Ovary (tissue), 3 donors: ENCODE data around the gene INVS.

ENCODE experiments used
- CTCF ChIP-seq, 3 donors: fragments of 450-650 bp in 2 of 3; fragments of 200-600 bp in 1 of 3; IDR thresholded peaks; one replicate each; pipeline versions ENCODE4 v1.5.1 to v1.8.0; 2016 to 2022; ENCODE audit warnings: antibody characterized with exemption in 3 of 3, mild to moderate bottlenecking in 1 of 3
- EP300 ChIP-seq: sonication (generic); formaldehyde crosslinking; IDR thresholded peaks from one replicate; pipeline ENCODE4 v1.6.1; 2017; ENCODE audit warnings: antibody characterized with exemption
- POLR2A ChIP-seq: fragments of 450-650 bp; IDR thresholded peaks from one replicate; pipeline ENCODE4 v1.6.1; 2017; ENCODE audit warnings: antibody characterized with exemption, mild to moderate bottlenecking, moderate library complexity
- donor health status: DM: no; HTN: no; CAD: no.

- no peak for TF ChIP-seq CTCF (IDR thresholded peaks at IDR 0.05)
- TF ChIP-seq POLR2A, result no peak
- TF ChIP-seq EP300, result no peak
Observed at GRCh38 chr9:100091650-100092049, 7.4 kb upstream of the INVS start.
